Left forelimb (tissue), 1 donor: ENCODE measurements around the gene MARK4.

Source experiments
- DNase-seq: peaks from one replicate; pipeline ENCODE4 v3.0.0-alpha.2; 2018; ENCODE audit warnings: low spot score

The MARK4 gene

DNA sequence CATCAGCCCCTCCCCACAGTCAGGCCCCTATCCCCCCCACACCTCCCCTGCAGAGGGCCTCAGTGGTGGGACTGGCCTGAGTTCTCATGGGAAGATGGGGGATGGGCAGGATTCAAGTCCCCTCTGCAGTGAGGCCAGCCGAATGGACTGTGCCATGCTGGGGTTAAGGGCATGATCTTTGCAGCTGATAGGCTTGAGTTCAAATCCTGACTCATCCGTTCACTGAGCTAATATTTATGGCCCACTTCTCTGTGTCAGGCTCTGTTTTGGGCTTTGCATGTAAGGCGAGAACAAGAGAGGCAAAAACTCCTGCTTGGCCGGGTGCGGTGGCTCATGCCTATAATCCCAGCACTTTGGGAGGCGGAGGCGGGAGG lies 20.7 kb downstream of the MARK4 start:
- DNase-seq: no peak

DNA sequence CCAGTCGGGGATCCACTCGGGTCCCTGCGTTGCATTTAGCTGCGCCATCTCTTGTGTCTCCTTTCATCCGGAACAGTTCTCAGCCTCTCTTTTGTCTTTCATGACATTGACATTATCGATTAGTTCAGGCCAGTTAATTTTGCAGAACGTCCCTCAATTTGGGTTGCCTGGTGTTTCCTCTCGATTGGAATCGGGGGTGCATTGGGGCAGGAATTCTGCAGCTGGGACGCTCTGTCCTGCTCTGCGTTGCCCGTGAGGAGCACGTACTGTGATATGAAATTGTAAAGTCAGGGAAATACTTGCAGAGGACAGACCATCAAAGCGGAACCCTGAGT lies 22.4 kb downstream of the MARK4 start:
- no peak for DNase-seq

DNA sequence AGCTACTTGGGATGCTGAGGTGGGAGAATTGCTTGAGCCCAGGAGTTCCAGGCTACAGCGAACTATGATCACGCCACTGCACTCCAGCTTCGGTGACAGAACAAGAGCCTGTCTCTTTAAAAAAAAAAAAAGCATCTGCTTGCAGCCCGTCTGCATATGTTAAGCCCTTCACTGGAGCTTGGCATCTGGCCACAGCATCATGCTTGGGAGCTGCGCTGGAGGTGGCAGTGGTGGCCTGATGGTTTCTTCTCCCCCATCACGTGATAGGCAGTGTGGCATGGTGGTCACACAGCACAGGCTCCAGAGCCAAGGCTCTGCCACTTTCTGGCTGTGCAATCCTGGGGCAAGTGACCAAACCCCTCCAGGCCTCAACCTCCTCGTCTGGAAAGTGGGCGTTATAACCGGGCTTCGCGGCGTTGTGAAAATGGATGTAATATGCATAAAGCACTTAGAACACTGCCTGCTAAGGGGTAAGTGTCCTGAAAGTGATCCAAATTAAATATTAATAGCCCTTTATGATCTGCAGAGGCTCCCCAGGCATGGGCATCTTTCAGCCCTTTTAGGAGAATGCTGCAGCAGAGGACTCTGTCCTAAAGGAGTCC lies 24.4 kb downstream of the MARK4 start:
- DNase-seq: no peak

DNA sequence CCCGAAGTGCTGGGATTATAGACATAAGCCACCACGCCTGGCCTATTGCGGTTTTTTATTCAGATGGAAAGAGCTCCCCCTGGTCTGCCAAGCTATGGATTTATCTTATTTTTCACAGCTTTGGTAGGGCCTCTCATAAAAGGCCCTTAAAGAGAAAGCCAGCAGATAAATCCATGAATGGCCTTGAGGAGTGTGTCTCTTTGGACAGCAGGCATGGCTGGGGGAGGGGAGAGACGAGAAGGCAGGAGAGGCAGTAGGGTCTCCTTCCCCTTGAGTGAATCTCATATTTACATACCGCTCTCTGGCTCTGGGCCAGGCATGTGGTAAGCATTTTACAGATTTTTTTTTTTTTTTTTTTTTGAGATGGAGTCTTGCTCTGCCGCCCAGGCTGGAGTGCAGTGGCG lies 25.2 kb downstream of the MARK4 start:
- DNase-seq: no peak

DNA sequence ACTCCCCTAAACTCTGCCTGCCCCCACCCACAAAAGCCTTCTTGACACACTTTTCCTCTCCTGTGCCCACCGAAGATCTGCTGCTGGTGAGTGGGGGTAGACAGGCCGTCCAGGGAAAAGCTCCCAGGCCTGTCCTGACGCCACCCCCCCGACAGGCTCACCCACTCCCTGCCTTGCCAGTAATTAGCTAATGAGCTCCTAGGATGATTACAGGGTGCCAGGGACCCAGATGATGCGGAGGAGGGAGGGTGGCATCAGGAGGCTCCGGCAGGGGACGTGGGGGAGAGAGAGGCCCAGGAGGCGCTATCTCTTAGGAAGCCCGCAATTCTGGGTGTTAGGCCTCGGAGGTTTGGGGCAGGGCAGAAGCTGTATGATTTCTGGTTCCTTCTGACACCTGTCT lies 27.0 kb downstream of the MARK4 start:
- DNase-seq: no peak

DNA sequence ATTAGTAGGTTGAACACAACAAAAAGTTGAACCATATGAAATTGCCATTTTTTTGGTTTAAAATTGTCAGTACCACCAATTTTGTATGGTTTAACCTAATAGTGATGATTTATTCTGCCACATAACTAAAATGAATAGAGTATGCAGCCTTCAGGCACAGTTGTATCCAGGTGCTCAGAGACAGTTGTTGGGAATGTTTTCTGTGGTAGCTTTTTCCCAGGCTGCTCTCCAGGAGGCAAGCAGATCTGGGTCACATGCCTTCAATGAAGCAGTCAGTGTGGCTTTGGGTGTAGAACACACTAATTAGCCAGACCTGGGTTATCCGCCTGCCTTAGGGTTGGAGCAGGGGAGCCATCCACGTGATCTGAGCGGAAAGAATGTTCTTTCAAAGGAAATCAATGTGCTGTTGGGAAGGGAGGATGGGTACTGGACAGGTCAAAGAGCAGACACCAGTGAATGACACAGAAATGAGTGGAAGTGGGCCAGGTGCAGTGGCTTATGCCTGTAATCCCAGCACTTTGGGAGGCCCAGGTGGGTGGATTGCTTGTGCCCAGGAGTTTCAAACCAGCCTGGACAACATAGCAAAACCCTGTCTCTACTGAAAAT lies 28.6 kb downstream of the MARK4 start:
- no peak for DNase-seq

DNA sequence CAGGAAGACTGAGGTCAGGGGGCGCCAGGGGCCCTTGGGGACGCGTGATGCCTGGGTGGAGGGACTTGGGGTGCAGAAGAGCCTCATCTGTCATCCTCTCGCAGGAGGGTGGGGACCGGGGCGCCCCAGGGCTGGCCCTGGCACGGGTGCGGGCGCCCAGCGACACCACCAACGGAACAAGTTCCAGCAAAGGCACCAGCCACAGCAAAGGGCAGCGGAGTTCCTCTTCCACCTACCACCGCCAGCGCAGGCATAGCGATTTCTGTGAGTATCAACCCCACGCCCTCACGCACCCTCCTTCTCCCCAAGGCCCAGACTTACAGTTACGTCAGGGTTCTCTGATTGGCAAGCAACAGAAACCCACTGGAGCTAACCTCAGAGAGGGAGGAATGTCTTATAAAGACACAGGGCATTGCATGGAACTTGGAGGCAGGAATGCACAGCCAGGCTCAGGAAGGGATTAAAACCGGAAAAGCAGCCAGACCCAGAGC lies 29.4 kb downstream of the MARK4 start:
- no peak for DNase-seq

DNA sequence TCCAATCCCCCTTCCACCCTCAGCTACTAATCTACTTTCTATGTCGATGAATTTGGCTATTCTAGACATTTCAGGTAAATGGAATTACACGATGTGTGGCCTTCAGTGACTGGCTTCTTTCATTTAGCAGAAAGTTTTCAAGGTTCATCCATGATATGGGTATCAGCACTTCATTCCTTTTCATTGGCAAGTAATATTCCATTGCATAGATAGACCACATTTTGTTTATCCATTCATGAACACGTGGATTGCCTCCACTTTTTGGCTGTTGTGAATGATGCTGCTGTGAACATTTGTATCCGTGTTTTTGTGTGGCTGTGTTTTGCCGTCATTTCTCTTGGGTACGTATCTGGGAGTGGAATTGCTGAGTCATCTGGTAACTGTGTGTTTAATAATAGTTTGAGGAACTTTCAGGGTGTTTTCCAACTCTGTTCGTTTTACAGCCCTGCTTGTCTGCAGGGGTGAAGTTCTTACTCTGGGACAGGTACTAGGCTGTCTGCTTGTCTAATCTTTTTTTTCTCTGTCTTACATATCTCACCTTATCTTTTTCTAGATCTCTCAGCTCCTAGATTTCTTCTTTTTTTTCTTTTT lies 32.5 kb downstream of the MARK4 start:
- DNase-seq: no peak

DNA sequence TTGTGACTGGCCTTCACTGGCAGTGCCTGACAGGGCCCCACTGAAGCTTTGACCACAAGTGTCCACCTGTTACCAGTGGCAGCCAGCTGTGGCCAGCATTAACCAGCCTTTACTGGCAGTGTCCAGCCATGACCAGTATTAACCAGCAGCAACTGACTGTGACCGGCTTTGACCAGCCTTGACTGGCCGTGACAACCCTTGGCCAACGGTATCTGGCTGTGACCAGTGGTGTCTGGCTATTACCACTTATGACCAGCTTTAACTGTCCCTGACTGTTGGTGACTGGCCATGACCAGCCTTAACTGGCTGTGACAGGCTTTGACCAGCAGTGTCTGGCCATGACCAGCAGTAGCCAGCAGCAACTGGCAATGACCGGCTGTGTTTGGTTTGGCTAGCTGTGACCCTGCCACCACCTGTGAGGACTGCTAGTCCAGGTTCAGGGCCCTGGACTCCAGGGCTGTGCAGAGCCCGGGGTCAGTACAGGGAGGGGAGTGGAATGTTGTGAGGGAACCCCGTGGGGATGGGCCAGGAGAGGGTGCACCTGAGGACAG lies 39.4 kb downstream of the MARK4 start:
- DNase-seq: no peak

DNA sequence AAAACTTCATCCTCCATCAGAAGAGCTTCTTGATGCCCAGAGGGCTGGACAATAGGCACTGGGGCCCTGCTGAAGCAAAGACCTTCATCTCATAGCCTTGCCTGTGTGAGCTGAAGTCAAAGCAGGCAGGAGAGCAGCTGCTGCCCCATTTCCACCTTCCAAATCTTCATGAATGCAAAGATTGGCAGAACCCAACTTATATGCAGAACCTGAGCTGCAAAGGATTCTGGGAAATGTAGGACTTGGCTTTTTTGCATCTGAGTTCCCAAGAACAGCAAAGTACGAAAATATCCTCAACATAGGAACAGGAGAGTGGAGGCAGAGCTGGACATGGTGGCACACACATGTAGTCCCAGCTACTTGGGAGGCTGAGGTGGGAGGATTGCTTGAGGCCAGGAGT lies 40.8 kb downstream of the MARK4 start:
- no peak for DNase-seq

DNA sequence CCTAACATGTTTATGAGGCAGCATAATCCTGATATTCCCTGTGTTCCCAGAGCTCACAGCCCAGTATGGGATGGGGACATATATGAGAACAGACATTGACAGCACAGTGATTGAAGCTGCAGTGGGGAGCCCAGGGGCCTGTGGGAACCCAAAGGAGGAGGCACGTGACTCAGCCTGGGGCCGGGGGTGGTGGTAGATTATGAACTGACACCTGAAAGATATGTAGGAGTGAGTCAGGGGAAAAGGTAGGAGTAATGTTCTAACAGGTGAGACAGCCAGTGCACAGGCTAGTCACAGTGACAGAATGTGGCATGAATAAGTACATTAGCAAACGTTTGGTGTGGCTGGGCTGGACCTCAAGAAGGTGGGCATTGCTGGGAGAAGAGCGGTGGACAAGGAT lies 42.6 kb downstream of the MARK4 start:
- no peak for DNase-seq

DNA sequence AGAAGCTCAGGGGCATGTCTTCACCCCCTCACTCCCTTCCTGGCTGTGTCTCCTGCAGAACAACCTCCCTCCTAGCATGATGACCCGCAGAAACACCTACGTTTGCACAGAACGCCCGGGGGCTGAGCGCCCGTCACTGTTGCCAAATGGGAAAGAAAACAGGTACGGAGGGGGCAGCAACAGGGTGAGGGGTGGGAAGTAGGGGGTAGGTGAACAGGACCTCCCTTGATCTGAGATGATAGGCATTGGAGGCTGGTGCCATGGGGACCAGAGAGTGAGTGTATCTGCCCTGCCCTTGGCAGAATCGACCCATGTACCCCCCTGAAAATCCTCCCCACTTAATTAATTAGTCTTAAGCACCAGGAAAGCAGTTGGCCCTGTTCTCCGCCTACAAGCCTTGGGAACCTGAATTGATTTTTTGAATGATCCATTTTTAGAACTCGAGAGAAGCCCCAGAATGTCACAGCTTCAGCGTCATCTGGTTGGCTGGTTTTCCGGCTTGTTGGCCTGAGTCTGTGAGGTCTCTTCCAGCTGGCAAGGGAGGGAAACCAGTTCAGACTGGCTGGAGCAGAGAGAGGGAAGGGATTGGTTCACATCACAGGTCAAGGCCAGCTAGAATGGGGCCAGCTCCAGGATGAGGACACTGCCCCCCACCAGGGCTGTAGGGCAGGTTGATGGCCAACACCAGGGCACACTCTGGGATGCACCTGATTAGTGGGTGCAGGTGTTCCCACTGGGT lies 43.4 kb downstream of the MARK4 start:
- no peak for DNase-seq

DNA sequence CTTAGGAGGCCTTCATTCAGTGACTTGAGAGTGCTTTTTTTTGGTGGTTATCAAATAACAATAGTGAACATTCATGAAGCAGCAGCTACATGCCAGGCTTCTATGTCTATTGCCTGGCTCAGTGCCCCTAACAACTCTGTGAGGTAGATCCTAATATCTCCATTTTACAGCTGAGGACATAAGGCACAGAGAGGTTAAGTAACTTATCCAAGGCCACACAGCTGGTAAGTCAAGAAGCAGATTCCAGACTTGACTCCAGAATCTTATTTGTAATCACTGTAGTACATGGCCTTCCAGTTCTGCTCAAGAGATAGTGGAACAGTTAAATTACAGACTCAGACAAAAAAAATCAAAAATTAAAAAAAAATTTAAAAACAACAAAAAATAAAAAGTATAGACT lies 44.8 kb downstream of the MARK4 start:
- no peak for DNase-seq

DNA sequence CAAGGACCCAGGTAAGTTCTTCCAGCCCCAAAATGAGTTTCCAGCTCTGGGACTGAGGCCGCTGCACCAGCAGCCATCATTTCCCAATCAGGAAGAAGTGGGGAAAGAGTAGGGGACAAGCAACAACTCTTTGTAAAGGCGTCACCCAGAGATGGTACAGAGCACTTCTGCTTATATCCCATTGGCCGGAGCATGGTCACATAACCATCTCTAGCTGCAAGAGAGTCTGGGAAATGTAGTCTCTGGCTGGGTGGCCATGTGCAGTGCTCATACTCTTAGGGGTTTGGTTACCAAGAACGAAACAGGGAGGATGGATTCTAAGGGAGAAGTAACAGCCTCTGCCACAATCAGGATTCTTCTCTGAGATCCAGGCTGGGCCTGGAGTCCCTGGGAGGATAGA lies 45.3 kb downstream of the MARK4 start:
- no peak for DNase-seq

DNA sequence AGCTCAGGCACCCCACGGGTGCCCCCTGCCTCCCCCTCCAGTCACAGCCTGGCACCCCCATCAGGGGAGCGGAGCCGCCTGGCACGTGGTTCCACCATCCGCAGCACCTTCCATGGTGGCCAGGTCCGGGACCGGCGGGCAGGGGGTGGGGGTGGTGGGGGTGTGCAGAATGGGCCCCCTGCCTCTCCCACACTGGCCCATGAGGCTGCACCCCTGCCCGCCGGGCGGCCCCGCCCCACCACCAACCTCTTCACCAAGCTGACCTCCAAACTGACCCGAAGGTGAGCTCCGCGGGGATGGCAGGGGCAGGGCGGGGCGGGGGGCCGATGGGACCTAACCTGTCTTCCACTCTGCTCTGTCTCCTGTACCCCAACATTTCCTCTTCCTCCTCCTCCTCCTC lies 46.6 kb downstream of the MARK4 start:
- no peak for DNase-seq

DNA sequence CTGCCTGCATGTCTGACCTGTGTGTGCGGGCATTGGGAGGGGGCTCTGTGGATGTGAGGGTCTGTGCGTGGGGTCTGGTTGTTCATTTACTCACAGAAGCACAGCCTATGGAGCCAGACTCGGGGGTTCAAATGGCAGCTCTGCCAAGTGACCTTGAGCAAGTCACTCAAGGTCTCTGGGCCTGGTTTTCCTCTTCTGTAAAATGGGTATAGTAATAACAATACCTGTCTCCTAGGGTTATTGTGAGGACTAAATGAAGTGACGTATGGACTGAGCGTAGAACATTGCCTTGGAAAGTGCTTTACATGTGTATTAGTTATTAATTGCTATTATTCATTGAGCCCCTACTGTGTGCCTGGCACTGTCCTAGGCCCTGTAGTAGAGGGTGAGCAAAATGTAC lies 47.2 kb downstream of the MARK4 start:
- DNase-seq: no peak

DNA sequence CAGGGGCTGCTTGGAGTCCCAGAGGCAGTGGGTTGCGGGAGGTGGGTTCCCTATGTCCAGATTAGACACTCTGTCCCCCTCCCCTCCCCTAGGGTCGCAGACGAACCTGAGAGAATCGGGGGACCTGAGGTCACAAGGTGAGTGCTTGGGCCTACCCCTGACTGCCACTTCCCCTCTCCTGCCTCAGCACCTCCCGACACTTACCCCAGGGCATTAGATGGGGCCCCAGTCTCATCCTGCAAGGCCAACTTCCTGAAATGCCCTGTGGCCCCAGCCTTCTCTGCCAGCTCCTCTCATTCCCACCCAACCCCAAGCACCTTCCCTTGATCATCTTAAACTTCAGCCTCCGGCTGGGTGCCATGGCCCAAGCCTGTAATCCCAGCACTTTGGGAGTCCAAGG lies 48.6 kb downstream of the MARK4 start:
- DNase-seq: no peak

DNA sequence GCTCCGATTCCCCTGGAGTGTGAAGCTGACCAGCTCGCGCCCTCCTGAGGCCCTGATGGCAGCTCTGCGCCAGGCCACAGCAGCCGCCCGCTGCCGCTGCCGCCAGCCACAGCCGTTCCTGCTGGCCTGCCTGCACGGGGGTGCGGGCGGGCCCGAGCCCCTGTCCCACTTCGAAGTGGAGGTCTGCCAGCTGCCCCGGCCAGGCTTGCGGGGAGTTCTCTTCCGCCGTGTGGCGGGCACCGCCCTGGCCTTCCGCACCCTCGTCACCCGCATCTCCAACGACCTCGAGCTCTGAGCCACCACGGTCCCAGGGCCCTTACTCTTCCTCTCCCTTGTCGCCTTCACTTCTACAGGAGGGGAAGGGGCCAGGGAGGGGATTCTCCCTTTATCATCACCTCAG lies 51.3 kb downstream of the MARK4 start:
- DNase-seq: no peak

DNA sequence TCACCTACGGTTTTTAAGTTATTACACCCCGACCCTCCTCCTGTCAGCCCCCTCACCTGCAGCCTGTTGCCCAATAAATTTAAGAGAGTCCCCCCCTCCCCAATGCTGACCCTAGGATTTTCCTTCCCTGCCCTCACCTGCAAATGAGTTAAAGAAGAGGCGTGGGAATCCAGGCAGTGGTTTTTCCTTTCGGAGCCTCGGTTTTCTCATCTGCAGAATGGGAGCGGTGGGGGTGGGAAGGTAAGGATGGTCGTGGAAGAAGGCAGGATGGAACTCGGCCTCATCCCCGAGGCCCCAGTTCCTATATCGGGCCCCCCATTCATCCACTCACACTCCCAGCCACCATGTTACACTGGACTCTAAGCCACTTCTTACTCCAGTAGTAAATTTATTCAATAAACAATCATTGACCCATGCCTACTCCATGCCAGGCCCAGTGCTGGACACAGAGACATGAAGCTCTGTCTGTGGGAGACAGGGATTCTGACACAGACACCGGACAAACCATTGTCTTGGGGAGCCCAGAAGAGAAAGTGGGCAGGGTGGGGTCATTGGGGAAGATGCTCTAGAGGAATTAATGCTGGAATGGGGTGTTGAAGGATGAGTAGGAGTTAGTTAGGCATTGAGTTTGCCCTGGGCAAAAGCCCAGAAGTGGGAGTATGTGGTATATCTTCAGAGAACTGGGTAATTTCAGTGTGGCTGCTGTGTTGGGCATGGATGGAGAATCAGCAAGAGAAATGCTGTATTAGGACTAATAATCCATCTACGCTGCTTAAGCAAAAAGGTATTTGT lies 52.4 kb downstream of the MARK4 start:
- DNase-seq: no peak

DNA sequence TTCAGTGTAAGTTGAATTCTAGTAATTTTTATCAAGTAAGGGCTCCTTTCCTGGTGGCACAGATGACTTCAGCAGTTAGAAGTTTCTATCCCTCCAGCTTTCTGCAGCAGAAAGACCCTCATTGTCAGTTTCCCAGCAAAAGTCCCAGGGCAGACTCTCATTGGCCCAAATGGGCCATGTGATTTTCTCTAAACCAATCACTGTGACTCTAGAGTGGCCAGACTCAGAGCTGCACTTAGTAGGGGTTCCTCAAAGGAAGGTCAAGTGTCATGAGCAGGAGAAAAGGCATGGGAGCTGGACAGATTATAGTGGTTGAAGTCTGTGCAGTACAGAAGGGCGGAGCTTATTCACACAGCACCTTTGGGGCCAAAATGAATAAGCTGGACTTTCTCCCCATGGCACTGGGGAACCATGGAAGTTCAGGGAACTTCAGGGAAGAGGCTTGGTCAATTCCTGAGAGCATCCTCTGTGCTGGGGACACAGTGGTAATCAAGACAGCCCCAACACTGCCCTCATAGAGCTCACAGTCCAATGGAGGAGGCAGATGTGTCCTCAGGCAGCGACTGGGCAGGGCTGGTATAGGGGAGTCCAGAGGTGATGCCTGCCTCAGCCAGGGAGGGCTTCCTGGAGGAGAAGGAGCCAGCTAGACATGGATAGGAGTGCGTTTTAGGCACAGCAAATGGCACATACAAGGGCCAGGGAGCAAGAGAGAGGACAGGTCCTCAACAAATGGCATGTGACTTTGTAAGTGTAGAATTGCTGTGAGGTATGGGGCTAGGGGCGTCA lies 53.3 kb downstream of the MARK4 start:
- DNase-seq: no peak

DNA sequence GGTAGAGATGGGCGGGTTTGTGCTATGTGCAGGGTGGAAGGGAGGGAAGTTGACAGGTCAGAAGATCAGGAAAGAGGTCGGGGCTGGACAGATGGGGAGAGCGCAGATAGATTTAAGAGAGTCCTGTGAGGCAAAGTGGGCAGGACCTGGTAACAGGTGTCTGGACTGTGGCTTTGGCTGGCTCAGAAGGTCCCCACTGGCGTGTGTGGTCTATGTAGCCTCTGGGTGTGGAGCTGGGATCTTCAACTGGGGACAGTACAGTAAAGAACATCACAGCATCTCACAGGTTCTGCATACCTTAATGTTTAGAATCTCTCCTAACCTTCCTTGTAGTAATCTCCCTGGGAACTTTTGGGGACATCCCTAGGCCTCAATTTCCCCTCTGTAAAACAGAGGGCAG lies 53.9 kb downstream of the MARK4 start:
- no peak for DNase-seq
